Fibroblast of lung (primary cell): Measurements from ENCODE around the gene MID1. TPM values are rescaled to one million over a fixed set of nuclear protein-coding genes. Genes with fewer than 3 reads are reported as not detected.

Experiments
- DNase-seq, 2 donors: peaks; one replicate each; pipeline versions ENCODE4 v3.0.0 to v3.0.0-alpha.2; 2010; ENCODE audit warnings: low read depth in 2 of 2
- H2AFZ ChIP-seq: 2 replicates; pipeline ENCODE4 v1.5.1; 2012; ENCODE audit warnings: low read length, control low read depth, inconsistent platforms
- H3K27ac ChIP-seq: 2 replicates; pipeline ENCODE4 v1.5.1; 2011; ENCODE audit warnings: low read length, control low read depth; ENCODE audit not compliant: insufficient read depth
- H3K27me3 ChIP-seq: 2 replicates; pipeline ENCODE4 v1.5.1; 2011; ENCODE audit warnings: mild to moderate bottlenecking, low read length; ENCODE audit not compliant: control insufficient read depth, insufficient read depth
- H3K36me3 ChIP-seq: 2 replicates; pipeline ENCODE4 v1.5.1; 2011; ENCODE audit warnings: low read length; ENCODE audit not compliant: control insufficient read depth, insufficient read depth
- H3K4me1 ChIP-seq: 2 replicates; pipeline ENCODE4 v1.5.1; 2011; ENCODE audit warnings: low read length; ENCODE audit not compliant: control insufficient read depth, insufficient read depth; ENCODE audit errors: extremely low read depth
- H3K4me2 ChIP-seq: 2 replicates; pipeline ENCODE4 v1.5.1; 2011; ENCODE audit warnings: low read length, control low read depth; ENCODE audit not compliant: insufficient read depth; ENCODE audit errors: extremely low read depth
- H3K4me3 ChIP-seq, 4 experiments: fragments of 200-600 bp in 1 of 4; sonication (generic) in 1 of 4; replicated peaks in 1 of 4; 2 replicates each; pipeline ENCODE4 v1.5.1; 2011 to 2016; ENCODE audit warnings: low read length in 4 of 4, low read depth in 3 of 4, mild to moderate bottlenecking in 3 of 4, control low read depth in 2 of 4, inconsistent platforms in 1 of 4, mixed read lengths in 1 of 4; ENCODE audit not compliant: insufficient read depth in 1 of 4; ENCODE audit errors: control extremely low read depth in 1 of 4
- H3K79me2 ChIP-seq: 2 replicates; pipeline ENCODE4 v1.5.1; 2012; ENCODE audit warnings: mild to moderate bottlenecking, low read length, inconsistent platforms; ENCODE audit not compliant: control insufficient read depth, insufficient read depth
- H3K9ac ChIP-seq: 2 replicates; pipeline ENCODE4 v1.5.1; 2011; ENCODE audit warnings: mild to moderate bottlenecking, low read length, control low read depth; ENCODE audit not compliant: insufficient read depth
- H3K9me3 ChIP-seq: 2 replicates; pipeline ENCODE4 v1.5.1; 2012; ENCODE audit warnings: low read depth, low read length; ENCODE audit not compliant: control insufficient read depth, insufficient read depth
- H4K20me1 ChIP-seq: 2 replicates; pipeline ENCODE4 v1.5.1; 2011; ENCODE audit warnings: low read length; ENCODE audit not compliant: control insufficient read depth, insufficient read depth; ENCODE audit errors: extremely low read depth
- CTCF ChIP-seq, 2 donors: IDR thresholded peaks in 1 of 2; conservative IDR thresholded peaks in 1 of 2; 1 replicate in 1 of 2; 2 replicates in 1 of 2; pipeline ENCODE4 v1.5.1; 2011 to 2012; ENCODE audit warnings: low read length in 2 of 2, control low read depth in 1 of 2, inconsistent platforms in 1 of 2, low read depth in 1 of 2, mild to moderate bottlenecking in 1 of 2
- EZH2 ChIP-seq: IDR thresholded peaks from 2 replicates; pipeline ENCODE4 v1.5.1; 2012; ENCODE audit warnings: low read length, control low read depth, mild to moderate bottlenecking; ENCODE audit errors: missing control alignments
- polyA plus RNA-seq, 2 donors: library from polyadenylated mRNA; depleted of rRNA in 1 of 2; stranded (reverse) in 1 of 2; unstranded in 1 of 2; fragments of >200 nt; gene quantifications; 2 replicates each; pipeline ENCODE4 v1.2.1, GENCODE V29; 2011 to 2012; ENCODE audit warnings: missing spikeins in 1 of 2
- total RNA-seq: library from RNA; depleted of rRNA; stranded (reverse); fragments of >200 nt; gene quantifications from 2 replicates; pipeline ENCODE4 v1.2.1, GENCODE V29; 2014

The MID1 gene
- total and polyA plus RNA-seq, 2 donors (not counting 1 experiment from before 2014, with no cell fraction given): 20.3 to 27.7 TPM

DNA sequence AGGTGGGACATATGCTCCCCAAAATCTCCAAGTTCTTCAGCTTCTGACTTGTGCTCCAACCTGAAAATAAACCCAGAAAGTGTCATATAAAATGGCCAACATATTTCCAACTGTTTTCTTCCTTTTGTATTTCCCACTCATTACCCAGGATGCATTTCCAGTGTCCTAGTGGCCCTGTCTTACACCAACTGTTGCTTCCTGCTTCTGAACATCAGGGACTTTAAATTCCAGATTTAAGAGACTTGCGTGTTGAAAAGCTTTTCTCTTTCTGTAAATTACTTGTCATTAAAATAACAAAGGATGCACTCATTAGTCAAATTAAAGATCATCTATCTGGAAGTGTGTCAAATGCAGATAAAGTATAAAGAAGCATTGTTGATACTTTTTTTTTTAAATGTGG lies 19.9 kb downstream of the MID1 start:
- no peak for DNase-seq
- H2AFZ ChIP-seq: no peak overlapping the region
- no peak overlapping the region for H3K4me3 ChIP-seq
- H3K79me2 ChIP-seq: peaks cover 15% of the 10 kb centered on the region
- H3K36me3 ChIP-seq: no peaks in the 10 kb centered on the region
- no peaks in the 10 kb centered on the region for H3K9me3 ChIP-seq
- H3K4me2 ChIP-seq: no peak overlapping the region
- H3K27me3 ChIP-seq: no peaks in the 10 kb centered on the region
- no peak overlapping the region for H3K9ac ChIP-seq
- H3K4me1 ChIP-seq: peaks cover 2% of the 10 kb centered on the region
- no peaks in the 10 kb centered on the region for H4K20me1 ChIP-seq
- TF ChIP-seq CTCF (conservative IDR thresholded peaks at IDR 0.05 in 1 of 2, IDR thresholded peaks at IDR 0.05 in 1 of 2; ENCODE audit: low read depth in 1 of 2, low read length in 2 of 2): no peak
- no peak overlapping the region for H3K27ac ChIP-seq

DNA sequence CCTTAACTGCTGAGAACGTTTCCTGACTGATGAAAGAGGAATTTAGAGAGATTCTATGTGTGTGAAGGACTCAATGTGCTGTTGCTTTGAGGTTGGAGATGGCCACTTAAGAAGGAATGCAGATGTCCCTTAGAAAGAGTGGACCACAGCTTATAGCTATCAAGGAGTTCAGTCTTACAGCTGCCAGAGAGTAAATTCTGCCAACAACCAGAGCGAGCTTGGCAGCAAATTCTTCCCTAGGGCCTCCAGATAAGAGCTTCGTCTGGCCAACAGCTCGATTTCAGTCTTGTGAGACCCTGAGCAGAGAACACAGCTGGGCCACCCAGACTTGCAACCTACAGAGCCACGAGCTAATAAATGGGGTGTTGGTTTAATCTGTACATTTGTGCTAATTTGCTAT lies 21.8 kb downstream of the MID1 start:
- no peaks in the 10 kb centered on the region for H3K27me3 ChIP-seq
- H3K9me3 ChIP-seq: no peaks in the 10 kb centered on the region
- no peaks in the 10 kb centered on the region for H3K36me3 ChIP-seq
- H3K4me1 ChIP-seq: peaks cover 2% of the 10 kb centered on the region
- no peak overlapping the region for H3K27ac ChIP-seq
- H3K9ac ChIP-seq: no peak overlapping the region
- no peaks in the 10 kb centered on the region for H4K20me1 ChIP-seq
- peaks cover 6% of the 10 kb centered on the region for H3K79me2 ChIP-seq
- H3K4me3 ChIP-seq: no peak overlapping the region
- TF ChIP-seq CTCF (conservative IDR thresholded peaks at IDR 0.05 in 1 of 2, IDR thresholded peaks at IDR 0.05 in 1 of 2; ENCODE audit: low read depth in 1 of 2, low read length in 2 of 2) (no peak), EZH2 (no peak)
- DNase-seq: no peak
- H3K4me2 ChIP-seq: no peak overlapping the region
- no peak overlapping the region for H2AFZ ChIP-seq

GRCh38 chrX:10597871-10598270 lies 22.5 kb downstream of the MID1 start:
- peak in 1 of 2 donors; percentile 47 for DNase-seq
- no peak overlapping the region for H3K27ac ChIP-seq
- H3K4me2 ChIP-seq: no peak overlapping the region
- H3K4me1 ChIP-seq: peaks cover 2% of the 10 kb centered on the region
- peak; percentile 41 to 53 for TF ChIP-seq CTCF (conservative IDR thresholded peaks at IDR 0.05 in 1 of 2, IDR thresholded peaks at IDR 0.05 in 1 of 2; ENCODE audit: low read depth in 1 of 2, low read length in 2 of 2)
- TF ChIP-seq EZH2: no peak
- H4K20me1 ChIP-seq: no peaks in the 10 kb centered on the region
- no peak overlapping the region for H3K4me3 ChIP-seq
- H3K9me3 ChIP-seq: no peaks in the 10 kb centered on the region
- H3K79me2 ChIP-seq: peaks cover 7% of the 10 kb centered on the region
- H3K36me3 ChIP-seq: no peaks in the 10 kb centered on the region
- H3K9ac ChIP-seq: no peak overlapping the region
- no peaks in the 10 kb centered on the region for H3K27me3 ChIP-seq
- H2AFZ ChIP-seq: no peak overlapping the region
